Measurements from ENCODE around the gene CR1. TPM values are rescaled to one million over a fixed set of nuclear protein-coding genes. Genes with fewer than 3 reads are reported as not detected.
"Not testable (repeated sequence)": the region's sequence is repeated elsewhere in the genome, so short reads cannot be mapped to it uniquely, and the experiment has no call there.

Gene CR1
- total RNA-seq, 2 experiments from 2014 or later = 0.14 to 0.18 TPM

DNA sequence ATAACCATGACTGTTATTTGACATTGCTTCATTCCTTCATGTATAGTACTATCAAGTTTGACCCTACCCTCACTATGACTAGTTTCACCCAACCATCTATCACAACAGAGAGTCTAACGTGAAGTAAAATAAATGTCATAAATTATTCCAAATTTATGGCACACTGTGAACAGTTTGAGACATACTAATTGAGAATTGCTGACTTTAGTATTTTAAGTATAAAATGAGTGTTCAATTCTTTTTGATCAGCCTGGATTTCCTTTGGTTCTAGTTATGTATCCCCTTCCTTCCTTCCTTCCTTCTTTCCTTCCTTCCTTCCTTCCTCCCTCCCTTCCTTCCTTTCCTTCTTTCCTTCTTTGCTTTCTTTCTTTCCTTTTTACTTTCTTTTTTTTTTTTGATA is 14.5 kb downstream of the CR1 start:
- POLR2A ChIA-PET = no interaction called here
- TF ChIP-seq CTCF (IDR thresholded peaks at IDR 0.05) = no peak
- peaks cover 2% of the 10 kb centered on the region for H3K4me1 Mint-ChIP-seq (ENCODE audit: low read depth)
- intact Hi-C loops (cut with micrococcal nuclease) = no loop called here
- H3K27me3 Mint-ChIP-seq = no peaks in the 10 kb centered on the region
- no peaks in the 10 kb centered on the region for H3K9me3 Mint-ChIP-seq
- DNase-seq (no peak), ATAC-seq (no peak)
- H3K36me3 Mint-ChIP-seq (ENCODE audit: low read depth) = no peaks in the 10 kb centered on the region
- no peak overlapping the region for H3K27ac Mint-ChIP-seq
- CTCF ChIA-PET = interaction anchor here (0.6 to 0.7 kb wide), 2 partner anchors 454 to 455 kb away, joined by 3 read pairs; no protein-coding TSS in a partner anchor
- no peak overlapping the region for H3K4me3 Mint-ChIP-seq

- H3K4me3 Mint-ChIP-seq = no peak overlapping the region
- intact Hi-C loops (cut with micrococcal nuclease) = no loop called here
- H3K4me1 Mint-ChIP-seq (ENCODE audit: low read depth) = no peaks in the 10 kb centered on the region
- CTCF ChIA-PET = interaction anchor here (1.3 kb wide), 1 partner anchor 15 kb away, joined by 6 read pairs; no protein-coding TSS in a partner anchor
- no peaks in the 10 kb centered on the region for H3K27me3 Mint-ChIP-seq
- H3K9me3 Mint-ChIP-seq = no peaks in the 10 kb centered on the region
- H3K27ac Mint-ChIP-seq = no peak overlapping the region
- no peak for DNase-seq
- no peak for ATAC-seq
- no peaks in the 10 kb centered on the region for H3K36me3 Mint-ChIP-seq (ENCODE audit: low read depth)
- TF ChIP-seq CTCF (IDR thresholded peaks at IDR 0.05) = no peak
- POLR2A ChIA-PET = interaction anchor here (0.6 kb wide), 1 partner anchor 91 kb away, joined by 4 read pairs; no protein-coding TSS in a partner anchor
These were observed 18.9 kb downstream of the CR1 start for GRCh38 chr1:207514890-207515289.

- no peak for DNase-seq
- H3K27ac Mint-ChIP-seq = no peak overlapping the region
These were observed 20.8 kb downstream of the CR1 start for GRCh38 chr1:207516729-207517128.

DNA sequence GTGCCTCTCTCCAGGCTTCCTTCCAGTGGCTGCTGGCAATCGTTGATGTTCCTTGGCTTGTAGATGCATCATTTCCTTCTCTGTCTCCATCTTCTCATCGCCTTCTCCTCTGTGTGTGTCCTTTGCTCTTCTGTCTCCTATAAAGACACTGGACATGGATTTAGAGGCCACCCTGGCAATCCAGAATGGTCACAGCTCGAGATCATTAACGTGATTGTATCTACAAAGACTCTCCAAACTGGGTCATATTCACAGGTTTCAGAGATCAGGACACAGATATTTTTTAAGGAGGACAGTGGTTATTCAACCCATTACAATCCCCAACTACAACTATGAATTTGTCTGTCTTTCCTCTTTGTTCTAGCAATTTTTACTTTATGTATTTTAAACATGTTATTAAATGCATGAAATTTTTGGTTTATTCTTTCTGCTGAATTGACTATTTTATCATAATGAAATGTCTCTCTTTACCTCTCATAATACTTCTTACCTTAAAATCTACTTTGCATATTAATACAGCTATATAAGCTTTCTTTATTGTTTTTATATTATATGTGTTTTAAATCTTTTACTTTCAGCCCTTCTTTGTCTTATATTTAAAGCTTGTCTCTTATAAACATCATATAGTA is 22.8 kb downstream of the CR1 start:
- H3K4me3 Mint-ChIP-seq = no peak overlapping the region
- H3K36me3 Mint-ChIP-seq (ENCODE audit: low read depth) = no peaks in the 10 kb centered on the region
- ATAC-seq (no peak), DNase-seq (no peak)
- no peaks in the 10 kb centered on the region for H3K27me3 Mint-ChIP-seq
- ChIA-PET CTCF (interaction anchor here (1.4 to 2.0 kb wide), 2 partner anchors 19 to 46 kb away, joined by 4 to 6 read pairs; no protein-coding TSS in a partner anchor), POLR2A (no interaction called here)
- no peaks in the 10 kb centered on the region for H3K9me3 Mint-ChIP-seq
- intact Hi-C loops (cut with micrococcal nuclease) = no loop called here
- no peaks in the 10 kb centered on the region for H3K4me1 Mint-ChIP-seq (ENCODE audit: low read depth)
- H3K27ac Mint-ChIP-seq = no peak overlapping the region
- no peak for TF ChIP-seq CTCF (IDR thresholded peaks at IDR 0.05)

More at GRCh38 chr1:207516729-207517128, 20.8 kb downstream of the CR1 start:
- CTCF ChIA-PET = no interaction called here
- intact Hi-C loops (cut with micrococcal nuclease) = no loop called here
- no peaks in the 10 kb centered on the region for H3K27me3 Mint-ChIP-seq
- no peaks in the 10 kb centered on the region for H3K4me1 Mint-ChIP-seq (ENCODE audit: low read depth)
- ATAC-seq = no peak
- POLR2A ChIA-PET = no interaction called here
- no peak overlapping the region for H3K4me3 Mint-ChIP-seq
- no peak for TF ChIP-seq CTCF (IDR thresholded peaks at IDR 0.05)
- H3K36me3 Mint-ChIP-seq (ENCODE audit: low read depth) = no peaks in the 10 kb centered on the region
- no peaks in the 10 kb centered on the region for H3K9me3 Mint-ChIP-seq

- Mint-ChIP-seq H3K27me3 (no peaks in the 10 kb centered on the region), H3K4me1 (ENCODE audit: low read depth) (no peaks in the 10 kb centered on the region), H3K36me3 (ENCODE audit: low read depth) (no peaks in the 10 kb centered on the region), H3K27ac (no peak overlapping the region), H3K9me3 (no peaks in the 10 kb centered on the region), H3K4me3 (no peak overlapping the region)
- ATAC-seq (no peak), DNase-seq (no peak)
- CTCF ChIA-PET = interaction anchor here (0.9 to 2.0 kb wide), 3 partner anchors 20 to 470 kb away, joined by 3 to 6 read pairs (median 4); no protein-coding TSS in a partner anchor
- no peak for TF ChIP-seq CTCF (IDR thresholded peaks at IDR 0.05)
- POLR2A ChIA-PET = no interaction called here
- intact Hi-C loops (cut with micrococcal nuclease) = no loop called here
These were observed 23.8 kb downstream of the CR1 start for GRCh38 chr1:207519505-207520399.

GRCh38 chr1:207520400-207521345 is 24.7 kb downstream of the CR1 start:
- DNase-seq; POLR2A ChIA-PET; H3K4me1 Mint-ChIP-seq (ENCODE audit: low read depth); CTCF ChIA-PET; intact Hi-C loops (cut with micrococcal nuclease); ATAC-seq; H3K9me3 Mint-ChIP-seq; H3K27ac Mint-ChIP-seq; H3K4me3 Mint-ChIP-seq; H3K27me3 Mint-ChIP-seq; H3K36me3 Mint-ChIP-seq (ENCODE audit: low read depth): not testable (repeated sequence)

Measured in activated CD8-positive, alpha-beta T cell treated with anti-CD3 and anti-CD28 coated beads for 36 hours (primary cell).